Testis (tissue), 3 donors: ENCODE measurements around the gene TRAPPC10. TPM values are rescaled to one million over a fixed set of nuclear protein-coding genes. Genes with fewer than 3 reads are reported as not detected.

ENCODE experiments used
- DNase-seq: peaks from one replicate; pipeline ENCODE4 v3.0.0-alpha.2; 2019
- H3K27ac ChIP-seq, 2 donors: fragments of 200-600 bp; sonication (generic); one replicate each; pipeline ENCODE4 v1.5.1; 2019
- H3K27me3 ChIP-seq: fragments of 200-600 bp; sonication (generic); one replicate; pipeline ENCODE4 v1.5.1; 2019
- H3K36me3 ChIP-seq: fragments of 200-600 bp; sonication (generic); one replicate; pipeline ENCODE4 v1.5.1; 2017; ENCODE audit warnings: low read depth; ENCODE audit errors: missing control alignments
- H3K4me1 ChIP-seq: fragments of 200-600 bp; sonication (generic); one replicate; pipeline ENCODE4 v1.5.1; 2019
- H3K4me3 ChIP-seq, 2 donors: fragments of 200-600 bp; sonication (generic); one replicate each; pipeline ENCODE4 v1.5.1; 2017 to 2019
- H3K9me3 ChIP-seq: fragments of 200-600 bp; sonication (generic); one replicate; pipeline ENCODE4 v1.5.1; 2017
- POLR2A ChIP-seq: fragments of 450-650 bp; IDR thresholded peaks from one replicate; pipeline ENCODE4 v1.6.1; 2017; ENCODE audit warnings: antibody characterized with exemption, mild to moderate bottlenecking, moderate library complexity
- WGBS, 2 donors: methylation state at CpG; one replicate each; pipeline ENCODE4 v1.1.5; 2018; 5-methylcytosine and 5-hydroxymethylcytosine counted together
- intact Hi-C: fragments of 100-400 bp; cut with DNase I; formaldehyde crosslinking; loops from one replicate; pipeline ENCODE4 v1.15.1; 2023; ENCODE audit warnings: low total_unique reads
- polyA plus RNA-seq: library from polyadenylated mRNA; stranded (reverse); fragments of 350-450 nt; fragmentation: Illumina TruSeq; extraction: RNeasy Lipid Tissue Mini Kit (QIAGEN cat#74804); gene quantifications from one replicate; pipeline ENCODE4 v1.2.3, GENCODE V29; 2014; ENCODE audit warnings: low read depth, low replicate concordance; ENCODE audit not compliant: insufficient read depth
- total RNA-seq, 2 donors: library from RNA; depleted of rRNA; stranded (reverse); fragments of >200 nt; gene quantifications; one replicate each; pipeline ENCODE4 v1.2.3, GENCODE V29; 2016
- TF ChIP-seq, protein P1 (sequence below), 3 experiments: fragments of 450-650 bp in 2 of 3; fragments of 200-600 bp in 1 of 3; sonication (generic) in 1 of 3; IDR thresholded peaks; one replicate each; pipeline ENCODE4 v1.5.1; 2016 to 2019; ENCODE audit warnings: antibody characterized with exemption in 3 of 3, mild to moderate bottlenecking in 2 of 3, moderate library complexity in 1 of 3

TRAPPC10 gene
- total and polyA plus RNA-seq, 3 donors from 2014 or later = 46.4 to 69.8 (median 58.0) TPM

GRCh38 chr21:43967981-43968380, 44.1 kb upstream of the TRAPPC10 start:
- Histone ChIP-seq H3K4me3 (no peak overlapping the region), H3K36me3 (no peaks in the 10 kb centered on the region), H3K9me3 (no peaks in the 10 kb centered on the region), H3K27me3 (no peaks in the 10 kb centered on the region), H3K27ac (no peak overlapping the region), H3K4me1 (peaks cover 4% of the 10 kb centered on the region)
- intact Hi-C loops = no loop called here
- 87 to 93% methylated on average over 8 to 12 of the region's 15 CpGs for WGBS, 2 donors
- TF ChIP-seq POLR2A = no peak
- TF ChIP-seq, protein P1, sequence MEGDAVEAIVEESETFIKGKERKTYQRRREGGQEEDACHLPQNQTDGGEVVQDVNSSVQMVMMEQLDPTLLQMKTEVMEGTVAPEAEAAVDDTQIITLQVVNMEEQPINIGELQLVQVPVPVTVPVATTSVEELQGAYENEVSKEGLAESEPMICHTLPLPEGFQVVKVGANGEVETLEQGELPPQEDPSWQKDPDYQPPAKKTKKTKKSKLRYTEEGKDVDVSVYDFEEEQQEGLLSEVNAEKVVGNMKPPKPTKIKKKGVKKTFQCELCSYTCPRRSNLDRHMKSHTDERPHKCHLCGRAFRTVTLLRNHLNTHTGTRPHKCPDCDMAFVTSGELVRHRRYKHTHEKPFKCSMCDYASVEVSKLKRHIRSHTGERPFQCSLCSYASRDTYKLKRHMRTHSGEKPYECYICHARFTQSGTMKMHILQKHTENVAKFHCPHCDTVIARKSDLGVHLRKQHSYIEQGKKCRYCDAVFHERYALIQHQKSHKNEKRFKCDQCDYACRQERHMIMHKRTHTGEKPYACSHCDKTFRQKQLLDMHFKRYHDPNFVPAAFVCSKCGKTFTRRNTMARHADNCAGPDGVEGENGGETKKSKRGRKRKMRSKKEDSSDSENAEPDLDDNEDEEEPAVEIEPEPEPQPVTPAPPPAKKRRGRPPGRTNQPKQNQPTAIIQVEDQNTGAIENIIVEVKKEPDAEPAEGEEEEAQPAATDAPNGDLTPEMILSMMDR (IDR thresholded peaks at IDR 0.05) = no peak
- DNase-seq = no peak

DNA sequence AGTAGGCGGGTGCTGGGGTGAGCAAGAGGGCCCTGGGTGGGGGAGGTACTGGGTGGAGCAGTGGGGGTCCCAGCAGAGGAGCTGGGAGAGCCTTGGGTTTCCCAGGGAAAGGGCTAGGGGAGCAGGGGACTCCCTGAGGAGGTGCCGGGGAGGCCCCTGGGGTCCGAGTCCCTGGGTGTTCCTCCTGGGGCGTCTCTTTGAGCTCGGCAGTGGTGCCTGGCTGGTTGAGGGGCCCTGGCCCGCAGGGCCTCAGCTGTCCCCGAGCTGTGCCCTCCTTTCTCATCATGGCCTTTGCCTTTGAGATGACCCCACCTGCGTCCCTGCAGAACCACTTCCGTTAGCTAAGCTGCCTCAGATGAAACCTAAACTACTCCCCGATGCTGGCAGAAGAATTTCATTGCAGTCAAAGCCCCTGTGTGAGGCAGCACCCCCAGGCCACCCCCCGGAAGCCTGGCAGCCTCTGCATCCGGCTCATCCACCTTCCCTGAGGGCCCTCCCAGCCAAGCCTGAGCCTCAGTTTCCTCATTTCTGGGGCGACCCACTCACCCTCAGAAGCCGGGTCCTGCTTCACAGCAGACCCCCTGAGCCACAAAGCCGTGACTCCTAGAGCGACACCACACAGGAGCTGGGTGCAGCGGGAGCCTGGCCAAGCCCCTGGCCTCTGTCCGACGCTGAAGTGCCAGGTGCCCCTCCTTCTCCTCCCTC, 43.5 kb upstream of the TRAPPC10 start:
- Histone ChIP-seq H3K4me1 (peaks cover 4% of the 10 kb centered on the region), H3K27me3 (no peaks in the 10 kb centered on the region), H3K9me3 (no peaks in the 10 kb centered on the region), H3K27ac (no peak overlapping the region), H3K4me3 (no peak overlapping the region), H3K36me3 (no peaks in the 10 kb centered on the region)
- TF ChIP-seq, protein P1 (IDR thresholded peaks at IDR 0.05) = no peak
- no peak for TF ChIP-seq POLR2A
- intact Hi-C loops = no loop called here
- WGBS, 2 donors = 93 to 95% methylated on average over 18 to 19 of the region's 19 CpGs
- no peak for DNase-seq

GRCh38 chr21:43969115-43969444, 43.0 kb upstream of the TRAPPC10 start:
- no peaks in the 10 kb centered on the region for H3K27me3 ChIP-seq
- intact Hi-C loops = no loop called here
- peaks cover 4% of the 10 kb centered on the region for H3K4me1 ChIP-seq
- TF ChIP-seq, protein P1 (IDR thresholded peaks at IDR 0.05) = no peak
- TF ChIP-seq POLR2A = no peak
- no peak for DNase-seq
- H3K4me3 ChIP-seq = no peak overlapping the region
- 93 to 96% methylated on average over 9 to 17 of the region's 17 CpGs for WGBS, 2 donors
- no peaks in the 10 kb centered on the region for H3K9me3 ChIP-seq
- H3K36me3 ChIP-seq = no peaks in the 10 kb centered on the region
- no peak overlapping the region for H3K27ac ChIP-seq

- TF ChIP-seq, protein P1 (IDR thresholded peaks at IDR 0.05) = no peak
- no peak for TF ChIP-seq POLR2A
- DNase-seq = no peak
- H3K4me3 ChIP-seq = no peak overlapping the region
- intact Hi-C loops = no loop called here
- no peaks in the 10 kb centered on the region for H3K36me3 ChIP-seq
- H3K4me1 ChIP-seq = peaks cover 4% of the 10 kb centered on the region
- no peaks in the 10 kb centered on the region for H3K9me3 ChIP-seq
- 92 to 96% methylated on average over 18 of the region's 18 CpGs for WGBS, 2 donors
- H3K27ac ChIP-seq = no peak overlapping the region
- no peaks in the 10 kb centered on the region for H3K27me3 ChIP-seq
Measured at GRCh38 chr21:43970551-43970950, 41.6 kb upstream of the TRAPPC10 start.
